Breast epithelium (tissue), 3 donors: Measurements from ENCODE around the gene MICA.

Source experiments
- CTCF ChIP-seq, 3 donors: fragments of 450-650 bp; IDR thresholded peaks; one replicate each; pipeline ENCODE4 v1.5.1; 2016 to 2017; ENCODE audit warnings: antibody characterized with exemption in 3 of 3, mild to moderate bottlenecking in 3 of 3, moderate library complexity in 3 of 3
- POLR2A ChIP-seq: fragments of 450-650 bp; IDR thresholded peaks from one replicate; pipeline ENCODE4 v1.6.1; 2016; ENCODE audit warnings: antibody characterized with exemption, mild to moderate bottlenecking, moderate library complexity

- TF ChIP-seq CTCF (IDR thresholded peaks at IDR 0.05) (no peak), POLR2A (no peak)
Measured at GRCh38 chr6:31379850-31380249, 23.5 kb upstream of the MICA start.
